NCI-H526 (cell line): ENCODE results near the gene PKM.
"Not testable (repeated sequence)": the region's sequence is repeated elsewhere in the genome, so short reads cannot be mapped to it uniquely, and the experiment has no call there.

Source experiments
- DNase-seq, 2 experiments: peaks; one replicate each; lab custom pipeline; 2025; lab: John Stamatoyannopoulos, UW

Gene PKM

DNA sequence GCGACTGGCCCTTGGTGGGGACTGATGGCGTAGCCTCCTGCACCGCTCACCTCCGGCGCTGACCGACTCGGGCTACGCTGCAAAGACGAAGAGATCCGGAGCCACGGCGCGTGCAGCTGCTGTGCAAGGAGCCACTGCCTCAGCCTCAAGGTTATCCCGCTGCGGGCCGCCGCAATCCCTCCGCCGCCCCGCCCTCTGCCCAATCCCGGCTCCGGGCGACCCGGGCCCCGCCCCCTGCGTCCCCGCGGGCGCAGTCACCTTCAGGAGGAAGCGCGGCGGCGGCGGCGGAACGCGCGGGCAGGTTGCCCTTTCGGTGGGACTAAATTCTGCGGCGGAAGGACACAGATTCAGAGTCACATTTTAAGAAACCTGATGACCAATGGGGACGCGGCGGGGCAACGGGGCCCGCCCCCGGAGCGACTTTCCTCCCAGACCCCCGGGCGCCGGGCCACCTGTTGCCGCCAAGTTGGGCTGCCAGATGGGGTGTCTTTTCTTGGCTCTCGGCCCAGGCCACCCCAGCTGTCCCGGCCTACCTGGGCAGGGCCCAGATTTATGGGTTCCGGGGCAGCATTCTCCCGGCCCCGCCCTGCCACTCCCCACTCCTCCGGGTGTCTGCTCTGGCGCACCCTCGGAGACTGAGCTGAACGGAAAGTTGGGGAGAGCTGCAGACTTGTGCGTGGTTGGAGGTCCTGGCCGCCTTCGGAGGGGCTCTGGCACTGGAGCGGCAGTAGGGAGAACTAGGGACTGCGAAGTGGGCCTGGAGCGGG is at the start of gene PKM:
Gene PKM, minus strand, starts transcription at position 125 of the 767 bp plus-strand sequence. CDS start 12,093 bp downstream, outside the sequence.
- DNase-seq = peak; percentile 95 to 99

DNA sequence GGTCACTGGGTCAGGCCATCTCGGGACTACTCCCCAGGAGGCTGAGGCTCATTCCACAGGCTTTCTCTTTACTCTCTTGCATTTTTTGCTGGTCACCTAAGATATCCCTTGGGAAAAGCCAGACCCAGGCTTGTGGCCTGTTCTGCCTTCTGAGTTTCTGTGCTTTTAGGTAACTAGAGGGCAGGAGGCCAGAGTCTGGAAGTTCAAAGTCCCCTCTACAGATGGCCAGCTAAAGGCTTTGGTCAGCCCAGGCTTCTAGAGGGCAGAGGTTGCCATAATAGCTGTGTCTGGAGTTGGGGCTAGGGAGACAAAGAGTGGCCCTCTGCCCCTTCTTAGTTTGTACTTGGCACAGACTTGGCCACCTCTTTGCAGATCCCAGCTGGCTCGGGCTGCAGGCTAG is 49.8 kb upstream of the PKM start:
- no peak for DNase-seq

DNA sequence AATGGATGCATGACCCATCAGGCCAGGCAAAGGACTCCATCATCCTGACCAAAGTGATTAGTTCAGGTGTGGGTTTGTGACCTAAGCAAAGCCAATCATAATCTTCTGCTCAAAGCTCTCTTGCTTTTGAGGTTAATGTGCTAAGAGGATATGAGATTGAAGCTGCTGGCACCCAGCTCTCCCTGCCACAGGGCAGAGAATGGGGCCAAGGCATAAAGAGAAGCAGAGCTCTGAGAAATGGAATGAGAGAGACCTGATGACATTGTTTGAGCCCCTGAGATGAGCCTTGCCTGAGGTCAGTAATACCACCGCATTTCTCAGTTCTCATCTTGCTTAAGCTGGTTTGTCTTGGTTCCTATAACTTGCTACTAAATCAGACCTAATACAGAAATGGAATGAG is 47.7 kb upstream of the PKM start:
- DNase-seq = no peak

DNA sequence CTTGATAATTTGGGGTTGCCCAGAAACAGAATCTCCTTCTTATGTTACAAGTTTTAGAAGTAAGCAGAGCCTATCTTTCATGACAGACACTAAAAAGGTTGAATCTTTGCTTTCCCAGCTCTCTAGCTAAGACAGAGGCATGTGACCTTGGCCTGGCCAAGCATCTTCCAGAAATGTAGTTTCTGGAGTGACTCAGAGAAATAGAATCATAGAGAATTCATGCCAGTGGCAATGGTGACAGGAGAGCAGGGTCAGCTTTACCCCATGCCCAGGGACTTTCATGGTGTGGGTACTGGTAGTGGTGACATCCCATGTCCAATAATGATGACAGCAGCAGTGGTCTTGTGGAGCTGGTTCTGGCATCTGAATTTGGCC is 45.3 kb upstream of the PKM start:
- DNase-seq = no peak

DNA sequence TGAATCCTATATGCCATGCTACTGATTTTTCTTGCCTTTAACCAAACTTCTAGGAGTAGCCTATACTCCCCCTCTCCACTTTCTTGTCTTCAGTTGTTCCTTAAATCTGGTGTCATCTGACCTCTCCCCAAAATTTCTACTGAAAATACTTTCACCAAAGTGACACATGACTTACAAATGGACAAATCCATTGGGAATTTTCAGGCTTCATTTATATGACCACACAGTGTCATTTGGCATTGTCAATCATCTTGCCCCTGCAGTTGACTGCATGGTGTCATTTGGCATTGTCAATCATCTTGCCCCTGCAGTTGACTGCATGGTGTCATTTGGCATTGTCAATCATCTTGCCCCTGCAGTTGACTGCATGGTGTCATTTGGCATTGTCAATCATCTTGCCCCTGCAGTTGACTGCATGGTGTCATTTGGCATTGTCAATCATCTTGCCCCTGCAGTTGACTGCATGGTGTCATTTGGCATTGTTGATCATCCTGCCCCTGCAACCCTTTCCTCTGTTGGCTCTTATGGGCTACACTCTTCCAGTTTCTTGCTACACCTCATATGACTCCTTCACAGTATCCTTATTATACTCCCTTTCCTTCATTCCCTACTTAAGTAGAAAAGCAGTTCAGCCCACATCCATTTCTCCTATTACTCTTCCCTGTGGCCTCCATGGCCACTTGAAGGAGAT is 44.8 kb upstream of the PKM start:
- not testable (repeated sequence) for DNase-seq

DNA sequence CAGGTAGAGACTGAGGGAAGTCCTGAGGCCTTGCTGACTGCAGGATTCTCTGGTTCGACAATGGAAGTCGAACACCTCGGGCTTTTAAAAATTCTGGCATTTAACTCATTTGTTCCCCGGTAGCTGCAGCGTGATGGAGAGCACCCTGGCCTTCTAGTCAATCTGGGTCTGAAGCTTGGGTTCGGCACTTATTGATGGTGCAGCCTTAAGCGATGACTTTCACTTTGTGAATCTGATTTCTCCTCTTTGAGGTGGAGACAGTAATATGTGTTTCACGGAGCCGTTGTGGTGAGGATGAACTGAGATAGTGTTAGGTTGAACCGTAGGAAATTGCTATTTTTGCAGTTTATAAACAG is 42.0 kb upstream of the PKM start:
- no peak for DNase-seq

DNA sequence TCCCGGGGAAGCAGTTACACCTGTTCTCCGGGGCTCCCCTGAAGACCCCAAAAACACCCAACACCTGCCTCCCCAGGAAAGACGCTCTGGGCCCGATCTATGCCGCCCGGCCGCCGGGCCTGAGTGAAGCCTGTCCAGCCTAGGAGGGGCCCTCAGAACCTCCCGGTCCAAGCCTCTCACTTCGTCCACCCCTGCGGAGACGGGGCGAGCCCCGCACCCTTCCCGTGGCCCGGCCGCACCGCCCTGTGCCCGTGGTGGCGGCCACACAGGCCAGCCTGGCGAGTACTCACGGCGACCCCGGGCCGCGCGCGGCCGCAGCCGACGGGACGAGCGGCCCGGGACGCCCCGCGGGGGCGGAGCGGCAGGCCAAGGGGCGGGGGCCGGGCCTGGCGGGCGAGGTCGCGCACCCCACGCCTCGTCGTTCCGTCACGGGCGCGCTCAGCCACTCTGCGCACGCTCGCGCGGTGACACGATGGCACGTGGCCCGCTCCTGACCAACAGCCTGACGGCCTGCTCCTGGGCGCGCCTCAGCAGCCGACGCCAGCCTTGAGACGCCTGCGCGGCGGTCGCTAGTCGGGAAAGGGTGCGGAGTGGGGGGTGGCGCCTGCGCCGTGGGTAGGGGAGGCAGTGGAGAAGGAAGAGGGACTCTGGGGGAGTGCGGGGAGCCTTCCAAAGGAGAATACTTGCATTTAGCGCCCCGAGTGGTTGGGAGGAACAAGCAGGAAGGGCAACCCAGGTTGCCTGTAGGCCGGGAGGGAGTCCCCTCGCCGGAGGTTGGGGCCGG is 41.4 kb upstream of the PKM start, which contains the start of gene PARP6:
Gene PARP6, minus strand, starts transcription at position 342 of the 784 bp plus-strand sequence. CDS start 5,077 bp downstream, outside the sequence.
- peak; percentile 97 to 98 for DNase-seq

DNA sequence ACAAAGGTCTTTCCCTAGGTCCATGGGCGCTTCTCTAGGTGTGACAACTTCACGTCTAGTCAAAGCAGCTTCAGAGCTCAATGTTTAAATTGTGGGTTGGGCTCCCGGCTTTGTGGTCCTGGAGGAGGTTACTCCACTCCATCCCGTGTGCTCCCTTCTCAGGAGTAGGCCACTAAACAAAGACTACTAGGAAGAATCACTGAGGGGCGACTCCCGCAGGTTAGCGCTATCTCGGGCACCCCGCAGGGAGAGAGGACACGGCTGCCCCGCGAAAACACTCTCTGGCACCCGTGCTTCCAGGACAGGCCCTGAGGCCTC is 40.9 kb upstream of the PKM start:
- peak; percentile 31 to 43 for DNase-seq

DNA sequence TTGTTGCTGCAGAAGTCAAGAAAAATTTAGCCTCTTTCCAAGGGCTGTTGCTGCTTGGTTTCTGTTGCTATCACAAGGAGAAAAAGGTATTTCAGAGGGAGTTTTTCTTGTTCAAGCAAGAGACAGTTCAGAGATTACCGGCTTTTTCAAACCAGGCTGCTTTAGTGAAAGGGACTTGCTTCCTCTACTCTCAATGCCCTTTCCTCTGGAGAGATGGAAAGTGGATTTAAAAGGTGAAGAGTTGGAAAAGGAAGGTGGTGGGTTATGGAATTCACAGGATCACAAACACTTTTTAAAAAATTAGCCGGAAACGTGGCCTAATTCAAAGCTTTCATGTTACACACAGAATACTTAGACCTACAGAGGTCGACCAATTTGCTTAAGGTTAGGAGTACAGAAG is 40.2 kb upstream of the PKM start:
- no peak for DNase-seq

DNA sequence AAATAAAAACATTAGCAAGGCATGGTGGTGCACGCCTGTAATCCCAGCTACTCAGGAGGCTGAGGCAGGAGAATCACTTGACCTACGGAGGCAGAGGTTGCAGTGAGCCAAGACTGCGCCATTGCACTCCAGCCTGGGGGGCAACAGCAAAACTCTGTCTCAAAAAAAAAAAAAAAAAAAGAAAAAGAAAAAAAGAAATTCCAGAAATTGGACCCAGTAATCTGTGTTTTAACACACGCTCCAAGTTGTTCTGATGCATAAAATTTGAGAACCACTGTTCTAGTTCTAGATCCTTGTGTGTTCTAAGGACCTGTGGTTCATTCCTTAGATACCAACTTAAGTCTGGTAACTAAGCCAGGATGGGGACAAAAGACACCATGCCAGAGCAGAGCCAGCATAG is 38.7 kb upstream of the PKM start:
- DNase-seq = no peak

DNA sequence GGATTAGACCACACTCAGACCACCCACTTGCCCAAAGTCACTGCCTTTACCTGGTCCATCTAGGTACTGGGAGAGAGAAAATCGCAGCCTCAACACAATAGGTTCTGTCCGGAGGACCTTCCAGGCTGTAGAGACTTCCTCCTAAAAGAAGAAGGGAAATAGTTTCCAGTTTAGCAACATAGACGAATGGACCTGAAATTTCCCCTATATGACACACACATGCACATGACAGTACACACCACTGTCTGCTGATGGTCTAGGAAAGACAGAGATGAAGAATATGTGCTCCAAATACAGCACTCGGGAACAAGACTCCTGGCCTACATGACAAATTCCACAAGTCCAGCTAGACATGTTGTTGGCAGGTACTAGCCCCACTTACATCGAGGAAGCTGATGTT is 34.0 kb upstream of the PKM start:
- DNase-seq = no peak

DNA sequence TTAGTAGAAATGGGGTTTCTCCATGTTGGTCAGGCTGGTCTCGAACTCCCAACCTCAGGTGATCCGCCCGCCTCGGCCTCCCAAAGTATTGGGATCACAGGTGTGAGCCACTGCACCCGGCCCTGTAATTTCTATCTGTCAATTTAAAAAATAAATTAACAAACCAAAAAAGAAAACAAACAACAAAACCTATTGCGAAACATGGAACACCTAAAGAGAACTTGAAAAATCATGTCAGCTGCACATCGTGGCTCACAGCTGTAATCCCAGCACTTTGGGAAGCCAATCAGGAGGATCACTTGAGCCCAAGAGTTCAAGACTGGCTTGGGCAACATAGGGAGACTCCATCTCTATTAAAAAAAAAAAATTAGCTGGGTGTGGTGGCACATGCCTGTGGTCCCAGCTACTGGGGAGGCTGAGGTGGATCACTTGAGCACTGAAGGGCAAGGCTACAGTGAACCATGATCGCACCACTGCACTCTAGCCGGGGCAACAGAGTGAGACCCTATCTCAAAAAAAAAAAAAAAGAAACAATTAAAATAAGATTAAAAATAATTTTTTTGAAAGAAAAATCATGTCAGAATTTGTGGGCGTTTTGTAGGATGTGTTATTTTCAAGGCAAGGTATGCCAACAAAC is 21.8 kb upstream of the PKM start:
- no peak for DNase-seq

DNA sequence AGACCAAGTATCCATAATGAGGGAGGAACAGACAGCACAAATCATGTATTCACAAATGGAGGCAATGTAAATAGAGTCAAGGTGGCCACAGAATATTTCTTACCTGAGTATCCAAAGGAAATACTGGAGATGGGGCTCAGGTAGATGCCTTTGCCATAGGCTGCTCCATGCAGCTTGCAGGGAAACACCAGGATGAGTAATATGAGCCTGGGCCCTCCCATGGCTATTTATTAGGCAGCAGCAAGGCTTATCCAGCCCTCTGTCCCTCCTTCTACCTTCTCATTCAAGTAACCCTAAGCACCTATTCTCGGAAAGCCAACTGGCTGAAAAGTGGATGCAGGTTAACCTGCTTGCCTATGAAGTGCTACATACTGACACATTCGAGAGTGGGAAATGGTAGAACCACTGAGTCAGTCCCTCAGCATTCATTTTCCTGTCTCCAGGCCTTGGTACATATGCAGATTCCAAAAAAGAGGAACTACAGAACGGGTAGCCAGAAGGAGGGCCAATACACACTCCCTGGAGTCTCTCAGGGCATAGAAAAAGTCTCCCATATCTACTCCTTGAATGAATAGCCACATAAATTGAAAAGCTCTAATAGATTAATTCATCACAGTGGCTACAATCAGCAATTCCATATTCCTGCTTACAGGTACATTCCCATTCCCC is 18.3 kb upstream of the PKM start:
- DNase-seq = no peak

DNA sequence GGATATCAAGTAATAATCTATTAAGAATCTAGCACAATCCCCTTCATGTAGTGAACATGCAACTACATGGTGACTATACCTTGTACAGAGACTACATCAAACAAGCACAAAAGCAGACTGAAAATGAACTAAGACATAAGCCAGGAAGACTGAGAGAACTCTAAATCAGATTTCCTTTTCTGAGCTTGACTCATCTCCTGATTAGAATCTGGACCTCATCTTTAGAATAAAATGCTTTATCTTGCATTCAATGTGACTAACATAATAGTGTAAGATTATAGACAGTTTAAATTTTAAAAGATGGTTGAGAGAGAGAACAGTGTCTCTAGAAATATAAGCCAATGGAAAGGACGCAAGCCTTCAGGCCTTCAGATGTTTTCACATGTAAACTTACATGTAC is 17.5 kb upstream of the PKM start:
- no peak for DNase-seq

DNA sequence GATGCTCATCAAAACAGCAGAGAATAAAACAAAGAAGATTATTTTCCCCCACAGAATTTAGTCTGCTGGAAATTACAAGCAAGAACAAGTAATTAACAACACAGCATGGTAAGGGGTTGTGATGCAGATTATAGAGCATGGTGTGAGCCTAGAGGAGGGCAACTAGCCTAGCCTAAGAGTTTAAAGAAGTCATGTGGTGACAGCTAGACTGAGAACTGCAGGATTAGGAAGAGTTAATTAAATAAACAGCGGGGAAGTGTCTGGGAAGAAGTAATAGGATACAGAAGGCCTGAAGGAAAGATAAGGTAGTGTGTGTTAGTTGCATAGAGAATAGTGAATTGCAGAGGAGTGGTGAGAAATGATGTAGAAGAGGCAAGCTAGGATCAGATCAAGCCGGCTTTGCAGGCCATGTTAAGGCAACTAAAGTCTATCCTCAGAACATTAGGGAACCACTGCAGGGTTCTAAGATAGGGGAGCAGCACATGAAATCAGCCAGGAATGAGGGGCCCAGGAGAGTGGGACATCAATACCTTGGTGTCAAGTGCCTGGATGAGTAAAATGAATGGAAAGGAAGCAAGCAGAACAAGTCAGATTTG is 11.9 kb upstream of the PKM start:
- no peak for DNase-seq

DNA sequence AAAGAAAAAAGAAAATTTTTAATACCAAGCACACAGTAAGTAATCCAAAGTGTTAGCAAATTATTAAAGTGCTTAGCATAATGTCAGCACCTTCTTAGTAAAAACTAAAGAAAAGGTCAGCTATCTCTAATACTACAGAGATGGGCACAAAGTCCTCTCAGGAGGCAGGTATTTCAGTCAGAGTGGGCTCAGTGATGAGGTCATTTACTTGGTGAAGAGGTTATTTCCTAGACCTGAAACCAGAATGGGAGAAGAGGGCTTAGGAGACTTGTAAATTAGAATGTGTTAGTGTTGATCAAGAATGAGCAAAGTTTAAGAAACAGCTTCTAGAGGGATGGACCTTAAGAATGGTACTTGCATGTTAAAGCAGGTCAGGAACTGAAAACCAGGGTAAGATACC is 8.7 kb upstream of the PKM start:
- no peak for DNase-seq

DNA sequence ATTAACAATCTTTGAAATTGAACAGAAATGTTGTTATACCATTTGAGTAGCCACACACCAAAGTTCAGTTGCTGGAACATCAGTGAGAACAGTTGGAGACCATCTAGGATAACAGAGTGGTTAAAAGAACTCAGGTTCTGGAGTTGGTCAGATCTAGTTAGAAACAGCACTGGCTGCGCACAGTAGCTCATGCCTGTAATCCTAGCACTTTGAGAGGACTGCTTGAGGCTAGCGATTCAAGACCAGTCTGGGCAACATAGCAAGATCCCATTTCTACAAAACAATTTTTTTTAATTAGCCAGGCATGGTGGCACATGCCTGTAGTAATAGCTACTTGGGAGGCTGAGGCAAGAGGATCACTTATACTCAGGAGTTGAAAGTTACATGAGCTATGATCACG is 7.6 kb upstream of the PKM start:
- no peak for DNase-seq

DNA sequence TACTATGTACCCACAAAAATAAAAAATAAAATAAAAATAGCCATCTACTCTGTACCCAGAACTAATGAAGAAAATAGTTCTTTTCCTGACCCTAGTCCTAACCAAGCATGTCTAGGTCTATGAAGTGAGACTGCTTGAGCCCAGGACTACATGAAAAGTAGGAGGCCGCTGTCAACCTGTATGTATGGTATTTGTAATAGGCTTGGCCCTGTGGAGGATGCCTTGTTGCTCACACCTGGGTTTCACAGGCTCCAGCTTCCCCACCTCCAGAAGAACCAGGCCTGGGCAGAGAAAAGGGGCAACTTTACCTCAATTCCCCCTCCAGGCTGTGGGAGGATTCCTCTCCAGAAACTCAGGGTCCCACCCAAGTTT is 6.8 kb upstream of the PKM start:
- DNase-seq = no peak

DNA sequence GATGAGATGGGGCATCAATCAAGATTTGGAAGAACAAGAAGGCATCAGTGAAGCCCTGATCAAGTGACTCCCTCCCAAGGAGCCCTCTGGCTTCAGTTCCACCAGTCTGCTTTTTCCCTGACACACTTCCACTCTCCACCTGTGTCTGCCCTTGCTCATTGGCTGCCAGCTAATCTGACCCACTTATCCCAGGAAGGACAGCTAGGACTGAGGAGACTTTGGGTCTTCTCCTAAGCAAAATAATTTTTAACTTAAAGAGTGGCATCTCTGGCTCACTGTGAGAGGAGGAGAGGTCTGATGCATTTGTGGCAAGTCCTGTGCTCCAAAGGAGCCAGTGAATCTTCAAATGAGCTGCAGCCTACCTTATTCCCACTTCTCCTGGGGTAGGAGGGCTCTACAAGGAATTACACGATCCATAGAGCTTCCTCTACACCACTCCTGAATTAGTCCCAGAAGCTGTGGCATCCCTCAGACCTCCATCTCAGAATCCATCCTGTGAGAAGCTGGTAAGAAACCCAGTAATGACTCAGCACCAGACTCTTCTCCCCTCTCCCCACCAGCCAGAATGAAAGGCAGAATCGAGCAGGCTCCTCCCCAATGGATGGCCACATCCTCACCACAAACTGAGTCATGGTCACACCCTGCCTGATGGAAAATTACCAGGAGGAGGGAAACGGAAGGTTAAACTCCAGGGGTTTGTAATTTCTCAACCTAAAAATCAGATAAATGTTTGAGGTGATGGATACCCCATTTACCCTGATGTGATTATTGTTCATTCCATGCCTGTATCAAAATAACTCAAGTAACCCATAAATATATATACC is 6.3 kb upstream of the PKM start:
- no peak for DNase-seq

DNA sequence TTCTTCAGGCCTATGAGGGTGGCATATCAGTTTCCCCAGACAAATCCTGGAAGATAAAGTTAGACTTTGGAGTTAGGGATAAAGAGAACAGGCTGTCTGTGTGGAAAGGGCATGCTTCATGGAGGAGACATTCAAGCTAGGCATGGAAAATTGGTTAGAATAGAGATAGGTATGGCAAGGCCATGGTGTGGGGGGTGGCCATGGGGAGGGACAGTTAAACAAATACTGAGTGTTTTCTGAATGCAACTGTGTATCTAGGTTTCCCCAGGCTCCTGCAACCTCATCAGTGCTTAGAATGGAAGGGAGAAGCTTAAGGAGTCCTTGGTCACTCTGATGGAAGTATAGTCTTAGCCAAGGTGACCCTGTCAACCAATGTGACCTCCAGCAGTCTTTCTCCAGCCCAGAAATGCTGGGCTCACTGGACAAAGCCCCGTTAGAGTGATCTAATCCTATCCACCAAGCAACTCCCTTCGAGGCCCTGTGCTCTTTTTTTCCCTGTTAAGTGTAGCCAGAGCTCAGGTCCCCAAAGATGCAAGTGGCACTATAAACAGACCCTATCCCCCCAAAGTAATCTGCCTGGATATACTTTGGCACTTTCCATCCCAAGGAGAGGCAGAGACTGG is 5.5 kb upstream of the PKM start:
- DNase-seq = no peak
